Measurements from ENCODE around the gene PRR18. TPM values are rescaled to one million over a fixed set of nuclear protein-coding genes. Genes with fewer than 3 reads are reported as not detected.

The PRR18 gene
- under 1 TPM in 1 of 2 donors, not detected in 1; 0.27 TPM for total RNA-seq

DNA sequence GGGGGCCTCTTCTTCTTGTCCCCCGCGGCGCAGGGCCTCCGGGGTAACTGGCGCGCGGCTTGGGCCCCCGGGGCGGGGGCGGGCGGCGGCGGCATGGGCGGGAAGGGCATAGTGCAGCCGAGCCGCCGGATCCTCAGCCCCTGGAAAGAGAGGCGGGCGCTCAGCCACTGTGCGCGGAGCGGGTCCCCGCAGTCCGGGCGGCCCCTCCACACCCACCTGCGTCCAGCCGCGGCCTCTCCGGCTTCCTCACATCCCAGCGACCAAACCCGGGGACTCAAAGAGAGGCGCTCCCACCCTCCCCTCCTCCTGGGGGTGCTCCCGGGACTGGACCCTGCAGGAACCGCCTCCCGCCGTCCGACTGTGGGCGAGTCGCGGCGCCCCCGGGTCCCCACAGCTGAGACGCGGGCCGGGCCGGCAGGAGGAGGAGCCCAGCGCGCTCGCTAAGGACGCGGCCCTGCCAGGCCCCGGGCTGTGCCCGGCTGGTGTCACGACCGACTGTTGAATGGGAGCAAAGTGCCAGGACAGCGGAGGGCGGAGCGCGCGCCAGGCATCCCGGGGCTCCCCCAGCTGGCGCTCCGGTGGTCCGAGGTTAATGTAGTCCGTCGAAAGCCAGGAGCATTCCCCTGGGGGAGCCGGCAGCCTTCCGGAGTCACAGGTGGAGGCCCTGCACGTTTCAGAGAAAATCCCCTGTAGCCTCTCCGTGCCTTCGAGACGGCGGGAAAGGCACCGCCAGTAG lies at the start of gene PRR18:
PRR18 (minus strand) TSS at position 360 of the 736 bp plus-strand sequence; CDS start at position 110, 250 bp downstream.
- no peaks in the 10 kb centered on the region for H3K9me3 ChIP-seq
- H3K27me3 ChIP-seq (replicated peaks; ENCODE audit: insufficient read depth) = no peaks in the 10 kb centered on the region
- H3K36me3 ChIP-seq = no peaks in the 10 kb centered on the region
- no peak for DNase-seq (ENCODE audit: low spot score)
- TF ChIP-seq POLR2AphosphoS5 (IDR thresholded peaks at IDR 0.05) (no peak), POLR2A (IDR thresholded peaks at IDR 0.05) (no peak)
- TF ChIP-seq, protein P1, sequence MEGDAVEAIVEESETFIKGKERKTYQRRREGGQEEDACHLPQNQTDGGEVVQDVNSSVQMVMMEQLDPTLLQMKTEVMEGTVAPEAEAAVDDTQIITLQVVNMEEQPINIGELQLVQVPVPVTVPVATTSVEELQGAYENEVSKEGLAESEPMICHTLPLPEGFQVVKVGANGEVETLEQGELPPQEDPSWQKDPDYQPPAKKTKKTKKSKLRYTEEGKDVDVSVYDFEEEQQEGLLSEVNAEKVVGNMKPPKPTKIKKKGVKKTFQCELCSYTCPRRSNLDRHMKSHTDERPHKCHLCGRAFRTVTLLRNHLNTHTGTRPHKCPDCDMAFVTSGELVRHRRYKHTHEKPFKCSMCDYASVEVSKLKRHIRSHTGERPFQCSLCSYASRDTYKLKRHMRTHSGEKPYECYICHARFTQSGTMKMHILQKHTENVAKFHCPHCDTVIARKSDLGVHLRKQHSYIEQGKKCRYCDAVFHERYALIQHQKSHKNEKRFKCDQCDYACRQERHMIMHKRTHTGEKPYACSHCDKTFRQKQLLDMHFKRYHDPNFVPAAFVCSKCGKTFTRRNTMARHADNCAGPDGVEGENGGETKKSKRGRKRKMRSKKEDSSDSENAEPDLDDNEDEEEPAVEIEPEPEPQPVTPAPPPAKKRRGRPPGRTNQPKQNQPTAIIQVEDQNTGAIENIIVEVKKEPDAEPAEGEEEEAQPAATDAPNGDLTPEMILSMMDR (IDR thresholded peaks at IDR 0.05) = no peak
- H3K4me1 ChIP-seq (replicated peaks) = no peaks in the 10 kb centered on the region
- H3K27ac ChIP-seq = no peak within 1 kb of the TSS
- 2% methylated on average over 66 of the region's 74 CpGs for WGBS
- H3K4me3 ChIP-seq = peak within 1 kb of the TSS; percentile 28 to 43
- intact Hi-C loops (cut with DNase I) = no loop called here

- intact Hi-C loops (cut with DNase I) = no loop called here
- DNase-seq (ENCODE audit: low spot score) = no peak
- H3K4me1 ChIP-seq (replicated peaks) = no peaks in the 10 kb centered on the region
- 65% methylated on average over 5 of the region's 5 CpGs for WGBS
- H3K27ac ChIP-seq = no peak overlapping the region
- TF ChIP-seq POLR2A (IDR thresholded peaks at IDR 0.05) = no peak
- TF ChIP-seq POLR2AphosphoS5 (IDR thresholded peaks at IDR 0.05) = no peak
- TF ChIP-seq, protein P1 (IDR thresholded peaks at IDR 0.05) = no peak
- H3K9me3 ChIP-seq = no peaks in the 10 kb centered on the region
- no peak overlapping the region for H3K4me3 ChIP-seq
- no peaks in the 10 kb centered on the region for H3K27me3 ChIP-seq (replicated peaks; ENCODE audit: insufficient read depth)
- H3K36me3 ChIP-seq = no peaks in the 10 kb centered on the region
Observed at GRCh38 chr6:166355552-166355951, 47.4 kb upstream of the PRR18 start.

DNA sequence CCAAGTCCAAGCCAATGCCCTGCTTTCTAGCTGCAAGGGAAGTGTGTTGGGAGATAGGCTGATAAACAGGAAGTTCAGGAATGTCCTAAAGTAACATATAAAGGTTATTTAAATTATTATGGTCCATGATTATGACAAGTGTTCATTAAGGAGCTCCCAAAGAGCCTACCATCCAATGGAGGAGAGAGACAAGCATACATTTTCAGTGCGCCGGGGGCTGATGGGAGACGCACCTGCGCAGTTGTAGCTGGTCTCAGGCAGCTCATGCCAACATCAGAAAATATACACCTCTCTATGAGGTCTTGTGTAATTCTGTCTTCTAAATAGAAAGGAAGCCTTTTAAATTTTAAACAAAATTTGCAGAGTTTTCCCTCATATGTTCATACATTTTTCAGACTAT lies 46.8 kb upstream of the PRR18 start:
- DNase-seq (ENCODE audit: low spot score) = no peak
- TF ChIP-seq POLR2AphosphoS5 (IDR thresholded peaks at IDR 0.05) (no peak), POLR2A (IDR thresholded peaks at IDR 0.05) (no peak)
- TF ChIP-seq, protein P1 (IDR thresholded peaks at IDR 0.05) = no peak
- intact Hi-C loops (cut with DNase I) = no loop called here
- 94% methylated on average over 4 of the region's 4 CpGs for WGBS
- no peaks in the 10 kb centered on the region for H3K36me3 ChIP-seq
- H3K27me3 ChIP-seq (replicated peaks; ENCODE audit: insufficient read depth) = no peaks in the 10 kb centered on the region
- no peaks in the 10 kb centered on the region for H3K4me1 ChIP-seq (replicated peaks)
- no peak overlapping the region for H3K4me3 ChIP-seq
- H3K27ac ChIP-seq = no peak overlapping the region
- H3K9me3 ChIP-seq = no peaks in the 10 kb centered on the region

DNA sequence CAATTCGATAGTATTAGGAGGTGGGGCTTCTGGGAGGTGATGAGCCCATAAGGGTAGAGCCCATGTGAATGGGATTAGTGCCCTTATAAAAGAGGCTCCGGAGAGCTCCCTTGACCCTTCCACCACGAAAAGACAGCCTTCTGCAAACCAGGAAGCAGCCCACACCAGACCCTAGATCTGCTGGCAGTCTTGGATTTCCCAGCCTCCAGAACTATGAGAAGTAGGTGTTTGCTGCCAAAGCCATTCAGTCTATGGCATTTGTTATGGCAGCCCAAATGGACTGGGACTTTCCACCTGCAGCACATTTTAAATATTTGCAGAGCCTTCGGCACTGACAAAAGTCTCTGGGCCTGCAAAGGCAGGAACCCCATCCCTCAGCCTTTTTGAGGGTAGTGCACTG lies 46.0 kb upstream of the PRR18 start:
- WGBS = 74% methylated on average over 4 of the region's 4 CpGs
- no peaks in the 10 kb centered on the region for H3K36me3 ChIP-seq
- no peaks in the 10 kb centered on the region for H3K4me1 ChIP-seq (replicated peaks)
- no peaks in the 10 kb centered on the region for H3K9me3 ChIP-seq
- DNase-seq (ENCODE audit: low spot score) = no peak
- H3K4me3 ChIP-seq = no peak overlapping the region
- intact Hi-C loops (cut with DNase I) = no loop called here
- TF ChIP-seq POLR2A (IDR thresholded peaks at IDR 0.05) = no peak
- H3K27me3 ChIP-seq (replicated peaks; ENCODE audit: insufficient read depth) = no peaks in the 10 kb centered on the region
- H3K27ac ChIP-seq = no peak overlapping the region

DNA sequence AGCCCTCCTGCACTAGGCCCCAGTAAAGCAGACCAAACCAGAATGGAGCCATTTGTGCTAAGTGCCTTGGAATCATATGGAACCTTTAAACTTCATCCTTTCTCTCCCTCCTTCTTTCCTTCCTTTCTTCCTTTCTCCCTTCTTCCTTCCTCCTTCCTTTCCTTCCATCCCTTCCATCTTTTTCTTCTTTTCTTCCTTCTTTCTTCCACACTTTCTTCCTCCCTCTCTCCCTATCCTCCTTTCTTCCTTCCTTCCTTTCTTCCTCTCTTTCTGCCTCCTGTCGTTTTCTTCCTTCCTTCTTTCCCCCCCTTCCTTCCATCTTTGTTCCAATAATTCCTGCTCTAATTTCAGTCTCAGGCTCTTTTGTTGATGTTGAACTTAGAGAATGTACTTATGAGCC lies 45.3 kb upstream of the PRR18 start:
- Histone ChIP-seq H3K9me3 (no peaks in the 10 kb centered on the region), H3K4me3 (no peak overlapping the region), H3K36me3 (no peaks in the 10 kb centered on the region), H3K27me3 (replicated peaks; ENCODE audit: insufficient read depth) (no peaks in the 10 kb centered on the region), H3K4me1 (replicated peaks) (no peaks in the 10 kb centered on the region), H3K27ac (no peak overlapping the region)
- TF ChIP-seq, protein P1 (IDR thresholded peaks at IDR 0.05) = no peak
- TF ChIP-seq POLR2AphosphoS5 (IDR thresholded peaks at IDR 0.05) = no peak
- TF ChIP-seq POLR2A (IDR thresholded peaks at IDR 0.05) = no peak
- 79% methylated on average over 1 of the region's 1 CpG for WGBS
- intact Hi-C loops (cut with DNase I) = no loop called here
- DNase-seq (ENCODE audit: low spot score) = no peak
